Activated CD4-positive, alpha-beta memory T cell treated with anti-CD3 and anti-CD28 coated beads, Interleukin-2, amount 10 ng/mL, durations not matched to agents 7 days and 5 days (primary cell): ENCODE data around the gene STARD13. TPM values are rescaled to one million over a fixed set of nuclear protein-coding genes. Genes with fewer than 3 reads are reported as not detected.

Experiments
- CTCF ChIA-PET: fragments of 350-600 bp; sonication (Branson Sonifier 250); formaldehyde crosslinking; loops from one replicate; lab custom pipeline; 2021; ENCODE audit warnings: antibody characterized with exemption, inconsistent platforms; lab: Charles Lee
- POLR2A ChIA-PET: fragments of 350-600 bp; sonication (Branson Sonifier 250); formaldehyde crosslinking; loops from one replicate; lab custom pipeline; 2021; ENCODE audit warnings: antibody characterized with exemption; lab: Charles Lee
- DNase-seq: peaks from one replicate; pipeline ENCODE4 v3.0.0-alpha.2; 2020
- H3K27ac Mint-ChIP-seq: one replicate; pipeline ENCODE4 v1.8.0; 2021; ENCODE audit warnings: mild to moderate bottlenecking, mixed read lengths
- H3K27me3 Mint-ChIP-seq: one replicate; pipeline ENCODE4 v1.8.0; 2021; ENCODE audit warnings: mixed read lengths
- H3K36me3 Mint-ChIP-seq: one replicate; pipeline ENCODE4 v1.8.0; 2021; ENCODE audit warnings: low read depth, mixed read lengths
- H3K4me1 Mint-ChIP-seq: one replicate; pipeline ENCODE4 v1.8.0; 2021; ENCODE audit warnings: mixed read lengths
- H3K4me3 Mint-ChIP-seq: one replicate; pipeline ENCODE4 v1.8.0; 2021; ENCODE audit warnings: mild to moderate bottlenecking, mixed read lengths
- H3K9me3 Mint-ChIP-seq: one replicate; pipeline ENCODE4 v1.8.0; 2021; ENCODE audit warnings: mixed read lengths
- total RNA-seq, 2 experiments: library from RNA; stranded (reverse); gene quantifications; one replicate each; pipeline ENCODE4 v1.2.3, GENCODE V29; 2021

Gene STARD13
- total RNA-seq, 2 experiments from 2014 or later, result 0.15 to 0.20 TPM

DNA sequence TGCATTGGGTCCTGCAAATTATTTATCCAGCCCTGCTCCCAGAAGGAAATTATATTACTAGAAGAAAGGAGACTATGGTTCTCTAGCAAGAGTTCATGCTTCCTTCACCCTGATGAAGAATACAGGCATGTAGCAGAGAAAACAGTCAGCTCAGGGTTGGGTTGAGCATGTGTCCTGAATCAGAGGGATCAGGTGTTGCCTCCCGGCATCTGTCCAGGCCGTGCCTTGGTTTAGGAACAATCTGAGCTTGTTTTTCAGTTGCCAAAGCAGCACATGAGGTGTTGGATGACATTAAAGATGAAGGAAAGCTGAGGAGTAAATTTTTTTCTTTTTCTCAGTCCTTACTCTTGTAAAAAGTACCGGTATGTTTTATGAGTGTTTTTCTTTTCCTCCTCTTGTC lies 207.3 kb downstream of the STARD13 start:
- no peak overlapping the region for H3K4me3 Mint-ChIP-seq
- H3K27ac Mint-ChIP-seq, result no peak overlapping the region
- DNase-seq, result no peak
- no peaks in the 10 kb centered on the region for H3K9me3 Mint-ChIP-seq
- H3K27me3 Mint-ChIP-seq, result peaks cover 19% of the 10 kb centered on the region
- ChIA-PET CTCF (no interaction called here), POLR2A (no interaction called here)
- H3K4me1 Mint-ChIP-seq, result no peaks in the 10 kb centered on the region
- H3K36me3 Mint-ChIP-seq, result no peaks in the 10 kb centered on the region

DNA sequence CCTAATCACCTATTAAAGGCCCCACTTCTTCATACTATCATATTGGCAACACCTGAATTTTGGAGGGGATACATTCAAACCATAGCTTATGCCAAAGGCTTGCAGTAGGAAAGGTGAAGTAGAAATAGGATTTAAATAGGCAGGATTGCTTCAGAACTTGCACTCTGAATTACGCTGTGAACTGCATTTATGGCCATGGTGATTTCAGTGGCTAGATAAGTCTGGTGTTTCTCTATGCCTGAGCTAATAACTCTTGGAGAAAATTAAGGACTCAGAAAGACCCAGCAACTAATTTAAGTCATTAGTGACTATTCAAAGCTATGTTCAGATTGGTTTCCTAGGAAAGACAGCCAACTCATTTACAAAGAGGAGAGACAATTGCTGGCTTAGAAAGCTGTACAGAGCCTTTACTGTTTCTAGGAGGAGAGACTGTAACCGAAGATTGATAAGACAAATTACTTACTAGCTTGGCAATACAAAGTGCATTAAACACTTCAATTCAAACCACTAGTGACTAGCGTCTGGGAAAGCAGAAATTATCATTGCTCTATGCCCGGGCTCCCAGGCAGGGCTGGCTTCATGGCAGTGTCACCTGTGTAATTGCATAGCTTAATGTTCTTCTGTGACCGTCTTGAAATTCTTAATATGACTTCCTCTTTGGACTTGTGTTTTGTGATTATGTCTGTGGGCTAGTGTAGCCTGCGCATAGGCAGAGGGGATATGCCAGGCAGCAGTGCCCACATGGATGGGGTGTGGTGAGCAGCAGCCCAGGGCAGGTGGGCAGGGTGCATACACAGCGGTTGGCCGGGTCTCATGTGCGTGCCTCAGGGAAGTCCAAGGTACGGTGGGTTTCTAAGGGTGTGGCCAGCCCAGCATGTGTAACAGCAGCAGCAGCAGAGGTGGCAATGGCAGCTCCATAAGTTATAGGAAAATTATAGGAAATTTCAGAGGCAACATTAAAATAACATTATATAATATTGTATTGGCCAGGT lies 209.3 kb downstream of the STARD13 start:
- H3K4me1 Mint-ChIP-seq, result no peaks in the 10 kb centered on the region
- peaks cover 19% of the 10 kb centered on the region for H3K27me3 Mint-ChIP-seq
- H3K36me3 Mint-ChIP-seq, result no peaks in the 10 kb centered on the region
- no peak for DNase-seq
- no peaks in the 10 kb centered on the region for H3K9me3 Mint-ChIP-seq
- no peak overlapping the region for H3K27ac Mint-ChIP-seq
- CTCF ChIA-PET, result no interaction called here
- POLR2A ChIA-PET, result no interaction called here
- no peak overlapping the region for H3K4me3 Mint-ChIP-seq

DNA sequence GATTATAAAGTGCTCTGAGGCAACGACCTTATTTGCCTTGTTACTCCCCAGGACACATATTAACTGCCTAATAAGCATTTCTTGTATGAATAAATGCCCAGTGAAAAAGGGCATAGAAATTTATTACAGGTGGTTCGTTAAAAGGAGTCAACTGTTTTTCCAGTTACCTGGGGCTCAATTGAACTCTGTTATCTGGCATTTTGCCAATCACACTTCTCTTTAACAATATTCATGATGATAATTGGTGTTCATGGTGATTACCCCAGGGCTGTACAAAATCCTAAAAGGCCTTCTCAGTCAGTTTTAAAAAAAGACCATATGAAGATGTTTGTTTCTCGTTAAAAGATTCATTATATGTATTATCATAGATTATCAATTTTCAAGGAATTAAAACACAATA lies 212.2 kb downstream of the STARD13 start:
- Mint-ChIP-seq H3K27ac (no peak overlapping the region), H3K4me1 (no peaks in the 10 kb centered on the region), H3K4me3 (no peak overlapping the region), H3K27me3 (peaks cover under 1% of the 10 kb centered on the region), H3K9me3 (no peaks in the 10 kb centered on the region), H3K36me3 (no peaks in the 10 kb centered on the region)
- ChIA-PET POLR2A (no interaction called here), CTCF (no interaction called here)
- no peak for DNase-seq

DNA sequence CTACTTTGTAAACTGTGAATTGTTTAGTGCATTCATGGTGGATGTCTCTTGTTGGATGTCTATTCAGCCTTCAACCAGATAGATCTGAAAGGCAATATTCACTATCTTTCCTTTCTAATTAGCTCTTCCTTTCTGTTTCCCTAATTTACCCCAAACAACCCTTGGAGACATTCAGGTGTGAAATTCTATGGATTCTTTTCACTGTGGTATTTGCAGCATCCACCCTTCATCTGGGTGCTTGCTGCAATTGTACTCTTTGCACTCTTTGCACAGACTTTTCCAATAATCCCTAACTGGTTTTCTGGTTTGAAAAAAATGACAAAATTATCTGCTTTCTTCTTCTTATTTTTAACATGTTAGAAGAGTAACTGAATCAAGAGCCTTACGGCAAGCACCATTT lies 212.8 kb downstream of the STARD13 start:
- POLR2A ChIA-PET, result no interaction called here
- Mint-ChIP-seq H3K4me3 (no peak overlapping the region), H3K27me3 (no peaks in the 10 kb centered on the region), H3K27ac (no peak overlapping the region), H3K9me3 (no peaks in the 10 kb centered on the region), H3K4me1 (no peaks in the 10 kb centered on the region), H3K36me3 (no peaks in the 10 kb centered on the region)
- CTCF ChIA-PET, result no interaction called here
- no peak for DNase-seq

DNA sequence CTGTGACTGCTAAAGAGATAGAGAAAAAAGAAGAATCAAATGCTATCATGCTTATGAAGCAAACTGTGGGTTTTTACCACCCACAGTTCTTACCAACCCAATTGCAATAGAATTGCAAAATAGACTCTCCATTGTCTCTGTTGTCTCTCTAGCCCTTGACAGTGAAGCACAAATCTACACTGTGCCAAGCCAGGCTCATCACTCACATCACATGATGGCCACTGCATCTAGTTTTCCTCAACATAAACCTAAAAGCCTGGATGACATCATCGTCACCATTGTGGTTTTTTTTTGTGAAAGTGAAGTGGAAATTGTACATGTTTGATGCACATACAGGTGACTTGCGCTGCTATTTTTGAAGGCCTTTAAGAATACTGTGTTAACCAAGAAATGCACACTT lies 213.3 kb downstream of the STARD13 start:
- H3K27me3 Mint-ChIP-seq, result no peaks in the 10 kb centered on the region
- CTCF ChIA-PET, result no interaction called here
- no peak for DNase-seq
- POLR2A ChIA-PET, result no interaction called here
- no peaks in the 10 kb centered on the region for H3K36me3 Mint-ChIP-seq
- no peaks in the 10 kb centered on the region for H3K4me1 Mint-ChIP-seq
- H3K27ac Mint-ChIP-seq, result no peak overlapping the region
- no peak overlapping the region for H3K4me3 Mint-ChIP-seq
- no peaks in the 10 kb centered on the region for H3K9me3 Mint-ChIP-seq

DNA sequence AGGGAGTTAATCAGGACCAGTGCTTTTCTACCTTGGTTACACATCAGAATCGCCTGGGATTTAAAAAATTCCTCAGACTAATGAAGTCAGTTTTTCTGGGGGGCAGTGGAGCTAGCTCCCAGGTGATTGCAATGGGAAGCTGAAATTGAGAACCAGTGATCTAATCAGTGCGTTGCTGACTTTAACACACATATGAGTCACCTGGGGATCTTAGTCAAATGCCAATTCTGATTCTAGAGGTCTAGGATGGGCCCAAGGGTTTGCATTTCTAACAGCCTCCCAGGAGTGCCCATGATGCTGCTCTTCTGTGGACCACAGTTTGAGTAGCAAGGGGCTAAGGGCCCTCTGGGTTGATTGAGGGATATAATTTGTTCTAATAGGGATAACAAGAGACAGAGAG lies 214.8 kb downstream of the STARD13 start:
- POLR2A ChIA-PET, result no interaction called here
- no peaks in the 10 kb centered on the region for H3K9me3 Mint-ChIP-seq
- H3K27ac Mint-ChIP-seq, result no peak overlapping the region
- H3K36me3 Mint-ChIP-seq, result no peaks in the 10 kb centered on the region
- H3K4me3 Mint-ChIP-seq, result no peak overlapping the region
- no peaks in the 10 kb centered on the region for H3K4me1 Mint-ChIP-seq
- DNase-seq, result no peak
- no peaks in the 10 kb centered on the region for H3K27me3 Mint-ChIP-seq
- CTCF ChIA-PET, result no interaction called here

DNA sequence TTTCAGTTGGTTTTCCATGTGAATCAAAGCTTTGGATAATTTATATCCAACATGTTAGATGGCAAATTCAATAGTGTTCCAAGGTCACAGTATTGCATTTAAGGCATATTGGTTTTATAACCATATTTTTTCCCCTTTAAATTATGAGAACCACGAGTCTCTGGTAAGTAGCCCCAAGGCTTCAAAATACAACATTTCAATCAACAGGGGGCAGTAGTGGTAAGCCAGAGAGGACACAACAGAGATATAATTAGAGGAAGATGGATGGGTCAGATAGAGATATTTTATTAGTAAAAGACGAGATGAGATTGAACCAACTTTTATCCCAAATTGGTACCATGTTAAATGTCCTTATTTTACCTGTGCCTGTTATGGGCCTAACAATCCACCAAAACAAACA lies 216.2 kb downstream of the STARD13 start:
- Mint-ChIP-seq H3K27ac (no peak overlapping the region), H3K36me3 (no peaks in the 10 kb centered on the region), H3K4me1 (no peaks in the 10 kb centered on the region), H3K4me3 (no peak overlapping the region), H3K27me3 (no peaks in the 10 kb centered on the region), H3K9me3 (no peaks in the 10 kb centered on the region)
- CTCF ChIA-PET, result no interaction called here
- no peak for DNase-seq
- POLR2A ChIA-PET, result no interaction called here

DNA sequence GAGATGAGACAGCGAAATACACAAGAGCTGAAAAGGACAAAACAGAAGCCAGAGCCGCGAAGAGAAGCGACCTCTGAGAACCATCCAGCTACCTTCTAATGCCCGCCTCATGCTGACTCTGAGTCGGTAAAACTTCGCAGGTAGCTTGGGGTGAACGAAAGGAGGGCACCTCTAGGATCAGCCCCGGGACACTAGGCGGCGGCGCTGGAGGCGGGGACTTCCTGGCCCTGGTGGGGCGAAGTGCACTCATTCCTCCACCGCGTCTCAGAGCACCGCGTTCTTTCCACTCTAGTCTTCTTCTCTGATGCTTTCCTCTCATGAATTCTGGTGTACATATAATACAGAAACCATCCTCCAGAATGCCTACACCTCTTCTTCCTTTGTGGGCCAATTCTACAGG lies 219.2 kb downstream of the STARD13 start:
- Mint-ChIP-seq H3K27ac (no peak overlapping the region), H3K4me3 (no peak overlapping the region), H3K27me3 (no peaks in the 10 kb centered on the region), H3K9me3 (no peaks in the 10 kb centered on the region), H3K36me3 (no peaks in the 10 kb centered on the region), H3K4me1 (no peaks in the 10 kb centered on the region)
- ChIA-PET CTCF (no interaction called here), POLR2A (no interaction called here)
- no peak for DNase-seq

DNA sequence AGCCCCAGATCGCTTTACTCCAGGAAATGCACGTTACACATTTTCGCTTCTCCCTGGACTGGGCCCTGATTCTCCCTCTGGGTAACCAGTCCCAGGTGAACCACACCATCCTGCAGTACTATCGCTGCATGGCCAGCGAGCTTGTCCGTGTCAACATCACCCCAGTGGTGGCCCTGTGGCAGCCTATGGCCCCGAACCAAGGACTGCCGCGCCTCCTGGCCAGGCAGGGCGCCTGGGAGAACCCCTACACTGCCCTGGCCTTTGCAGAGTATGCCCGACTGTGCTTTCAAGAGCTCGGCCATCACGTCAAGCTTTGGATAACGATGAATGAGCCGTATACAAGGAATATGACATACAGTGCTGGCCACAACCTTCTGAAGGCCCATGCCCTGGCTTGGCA lies 224.7 kb downstream of the STARD13 start:
- H3K27ac Mint-ChIP-seq, result no peak overlapping the region
- ChIA-PET POLR2A (no interaction called here), CTCF (interaction anchor here (1.1 kb wide), 1 partner anchor 24 kb away, joined by 3 read pairs; no protein-coding TSS in a partner anchor)
- DNase-seq, result no peak
- no peak overlapping the region for H3K4me3 Mint-ChIP-seq
- no peaks in the 10 kb centered on the region for H3K27me3 Mint-ChIP-seq
- no peaks in the 10 kb centered on the region for H3K4me1 Mint-ChIP-seq
- no peaks in the 10 kb centered on the region for H3K36me3 Mint-ChIP-seq
- H3K9me3 Mint-ChIP-seq, result no peaks in the 10 kb centered on the region

DNA sequence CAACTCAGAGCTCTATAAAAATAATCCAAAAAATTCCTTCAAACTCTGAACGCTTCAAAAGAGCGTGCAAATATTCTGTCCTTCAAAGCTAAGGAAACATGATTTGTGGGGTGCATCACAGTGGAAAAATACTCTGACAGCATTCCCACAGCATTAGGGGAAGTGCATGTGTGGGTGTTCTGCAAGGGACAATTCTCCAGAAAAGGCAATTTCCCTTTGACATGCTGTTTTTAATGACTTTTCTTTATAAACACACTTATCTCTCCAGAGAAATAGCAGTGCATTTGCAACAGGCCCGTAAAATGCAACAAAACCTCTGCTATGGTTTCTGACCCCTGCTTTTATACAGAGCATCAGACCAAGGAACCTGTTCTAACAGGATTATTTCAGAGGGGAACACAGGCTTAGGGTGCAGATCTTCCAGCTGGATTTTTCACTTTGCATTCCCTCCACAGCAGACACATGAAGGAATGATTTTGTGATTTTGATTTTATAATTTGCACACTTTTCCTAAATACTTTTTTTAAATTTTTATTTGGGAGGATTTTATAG lies 226.7 kb downstream of the STARD13 start:
- Mint-ChIP-seq H3K27ac (no peak overlapping the region), H3K27me3 (peaks cover 1% of the 10 kb centered on the region), H3K4me3 (no peak overlapping the region), H3K36me3 (no peaks in the 10 kb centered on the region), H3K4me1 (no peaks in the 10 kb centered on the region), H3K9me3 (no peaks in the 10 kb centered on the region)
- no peak for DNase-seq
- CTCF ChIA-PET, result no interaction called here
- POLR2A ChIA-PET, result no interaction called here

DNA sequence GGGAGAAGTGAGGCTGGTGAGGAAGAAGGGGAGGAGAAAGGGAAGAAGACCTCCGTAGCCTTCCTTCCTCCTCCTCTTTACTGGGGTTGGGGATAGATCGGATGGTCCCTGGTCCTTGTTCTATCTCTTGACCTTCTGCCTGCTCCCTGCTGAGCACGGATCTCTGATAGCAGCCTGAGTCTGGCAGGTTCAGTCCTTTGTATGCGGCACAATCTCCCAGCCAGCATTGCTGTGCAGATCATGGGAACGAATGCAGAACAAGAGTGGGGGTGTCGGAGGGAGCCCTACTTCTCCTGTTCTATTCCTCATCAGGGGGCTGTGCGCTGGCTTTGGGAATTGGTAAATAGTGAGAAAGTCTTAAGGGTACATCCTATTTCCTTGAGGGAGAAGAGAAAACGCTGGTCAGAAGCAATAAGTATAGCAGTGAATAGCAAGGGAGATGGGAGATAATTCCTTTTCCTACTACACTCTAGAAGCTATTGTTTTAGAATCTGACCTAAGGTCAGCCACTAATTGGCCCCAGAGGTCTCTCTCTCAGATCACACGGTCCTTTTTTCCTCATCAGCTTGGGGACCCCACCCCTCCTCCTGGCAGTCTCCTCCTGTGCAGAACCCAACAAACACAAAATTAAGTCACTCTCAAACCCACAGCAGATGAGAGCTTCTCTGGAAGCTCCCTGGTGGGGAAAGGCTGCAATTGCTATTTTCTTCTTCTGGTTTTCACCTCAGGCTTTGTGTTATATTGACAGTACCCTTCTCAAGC lies 228.4 kb downstream of the STARD13 start:
- Mint-ChIP-seq H3K4me1 (no peaks in the 10 kb centered on the region), H3K4me3 (no peak overlapping the region), H3K27ac (no peak overlapping the region), H3K9me3 (no peaks in the 10 kb centered on the region), H3K27me3 (peaks cover 4% of the 10 kb centered on the region), H3K36me3 (no peaks in the 10 kb centered on the region)
- ChIA-PET CTCF (no interaction called here), POLR2A (no interaction called here)
- no peak for DNase-seq

DNA sequence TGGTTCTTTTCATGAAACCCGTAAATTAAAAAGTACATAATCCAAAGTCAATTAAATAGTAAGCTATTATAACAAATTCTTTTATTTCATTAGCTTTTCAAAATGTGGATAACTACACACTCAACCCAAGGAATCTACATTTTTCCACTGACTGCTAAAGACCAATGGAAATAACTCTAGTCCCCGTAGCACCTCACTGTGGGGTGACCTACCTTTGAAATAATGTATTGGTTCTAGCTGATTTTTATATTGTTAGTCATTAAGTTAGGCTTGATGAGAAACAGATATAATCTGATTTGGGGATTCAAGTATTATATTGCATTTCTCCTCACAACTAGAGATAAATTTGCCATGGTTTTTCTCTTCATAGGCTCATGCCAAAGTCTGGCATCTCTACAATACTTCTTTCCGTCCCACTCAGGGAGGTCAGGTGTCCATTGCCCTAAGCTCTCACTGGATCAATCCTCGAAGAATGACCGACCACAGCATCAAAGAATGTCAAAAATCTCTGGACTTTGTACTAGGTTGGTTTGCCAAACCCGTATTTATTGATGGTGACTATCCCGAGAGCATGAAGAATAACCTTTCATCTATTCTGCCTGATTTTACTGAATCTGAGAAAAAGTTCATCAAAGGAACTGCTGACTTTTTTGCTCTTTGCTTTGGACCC lies 232.0 kb downstream of the STARD13 start:
- POLR2A ChIA-PET, result interaction anchor here (1.2 kb wide), 1 partner anchor 10 kb away, joined by 4 read pairs; no protein-coding TSS in a partner anchor
- Mint-ChIP-seq H3K9me3 (no peaks in the 10 kb centered on the region), H3K4me3 (no peak overlapping the region), H3K36me3 (no peaks in the 10 kb centered on the region), H3K27me3 (peaks cover 11% of the 10 kb centered on the region), H3K27ac (no peak overlapping the region), H3K4me1 (no peaks in the 10 kb centered on the region)
- CTCF ChIA-PET, result no interaction called here
- DNase-seq, result no peak
